DND-41 (cell line): Measurements from ENCODE around the gene HSDL2.

Experiments used
- ATAC-seq: fragments of 200-7000 bp; cut with Tn5 transposase; 3 replicates; pipeline ENCODE4 v1.9.1; 2021; ENCODE audit warnings: low read depth; ENCODE audit not compliant: insufficient read depth
- DNase-seq: peaks from one replicate; pipeline ENCODE4 v3.0.0-alpha.2; 2020
- H2AFZ ChIP-seq: 2 replicates; pipeline ENCODE4 v1.6.0; 2012; ENCODE audit warnings: low read depth, low read length
- H3K27ac ChIP-seq: 2 replicates; pipeline ENCODE4 v1.5.1; 2012; ENCODE audit warnings: low read length, inconsistent platforms
- H3K27me3 ChIP-seq: fragments of 200-600 bp; sonication (generic); 2 replicates; pipeline ENCODE4 v1.6.0; 2012; ENCODE audit warnings: low read length, mild to moderate bottlenecking, inconsistent platforms; ENCODE audit not compliant: insufficient read depth, poor library complexity
- H3K36me3 ChIP-seq: 2 replicates; pipeline ENCODE4 v1.5.1; 2012; ENCODE audit warnings: low read length, inconsistent platforms; ENCODE audit not compliant: insufficient read depth
- H3K4me1 ChIP-seq: 2 replicates; pipeline ENCODE4 v1.5.1; 2012; ENCODE audit warnings: mild to moderate bottlenecking, low read length; ENCODE audit not compliant: insufficient read depth
- H3K4me2 ChIP-seq: 2 replicates; pipeline ENCODE4 v1.6.0; 2012; ENCODE audit warnings: mild to moderate bottlenecking, moderate library complexity, low read length, inconsistent platforms; ENCODE audit not compliant: insufficient read depth
- H3K4me3 ChIP-seq, 2 experiments: fragments of 200-600 bp in 1 of 2; shearing (Covaris generic) in 1 of 2; 2 replicates each; pipeline ENCODE4 v1.5.1; 2012 to 2016; ENCODE audit warnings: inconsistent platforms in 2 of 2, low read length in 2 of 2, mild to moderate bottlenecking in 2 of 2, low read depth in 1 of 2, moderate library complexity in 1 of 2
- H3K79me2 ChIP-seq: 2 replicates; pipeline ENCODE4 v1.6.0; 2012; ENCODE audit warnings: low read length, inconsistent platforms; ENCODE audit not compliant: insufficient read depth
- H3K9ac ChIP-seq: 2 replicates; pipeline ENCODE4 v1.6.0; 2012; ENCODE audit warnings: low read depth, mild to moderate bottlenecking, inconsistent platforms, low read length, moderate library complexity
- H3K9me3 ChIP-seq: 2 replicates; pipeline ENCODE4 v1.5.1; 2012; ENCODE audit warnings: low read length, moderate library complexity, mild to moderate bottlenecking, inconsistent platforms; ENCODE audit not compliant: insufficient read depth, severe bottlenecking
- H4K20me1 ChIP-seq: 2 replicates; pipeline ENCODE4 v1.6.0; 2012; ENCODE audit warnings: low read length; ENCODE audit not compliant: insufficient read depth
- EZH2 ChIP-seq: IDR thresholded peaks from 3 replicates; pipeline ENCODE4 v1.6.1; 2012; ENCODE audit warnings: borderline replicate concordance, low read depth, mild to moderate bottlenecking, moderate library complexity, low read length, inconsistent platforms; ENCODE audit not compliant: severe bottlenecking
- TF ChIP-seq, protein P1 (sequence below): IDR thresholded peaks from 2 replicates; pipeline ENCODE4 v1.5.1; 2012; ENCODE audit warnings: borderline replicate concordance, low read length, moderate library complexity, mild to moderate bottlenecking; ENCODE audit not compliant: poor library complexity, severe bottlenecking; ENCODE audit errors: extremely low read depth

HSDL2 gene

GRCh38 chr9:112352209-112352608, 27.7 kb upstream of the HSDL2 start:
- H3K9ac ChIP-seq: no peak overlapping the region
- no peaks in the 10 kb centered on the region for H3K36me3 ChIP-seq
- H3K27me3 ChIP-seq: no peaks in the 10 kb centered on the region
- H3K4me2 ChIP-seq: no peak overlapping the region
- no peak overlapping the region for H3K27ac ChIP-seq
- no peak for DNase-seq
- no peak overlapping the region for H2AFZ ChIP-seq
- H3K79me2 ChIP-seq: no peaks in the 10 kb centered on the region
- H3K4me3 ChIP-seq: no peak overlapping the region
- H4K20me1 ChIP-seq: no peaks in the 10 kb centered on the region
- no peak for TF ChIP-seq EZH2
- TF ChIP-seq, protein P1, sequence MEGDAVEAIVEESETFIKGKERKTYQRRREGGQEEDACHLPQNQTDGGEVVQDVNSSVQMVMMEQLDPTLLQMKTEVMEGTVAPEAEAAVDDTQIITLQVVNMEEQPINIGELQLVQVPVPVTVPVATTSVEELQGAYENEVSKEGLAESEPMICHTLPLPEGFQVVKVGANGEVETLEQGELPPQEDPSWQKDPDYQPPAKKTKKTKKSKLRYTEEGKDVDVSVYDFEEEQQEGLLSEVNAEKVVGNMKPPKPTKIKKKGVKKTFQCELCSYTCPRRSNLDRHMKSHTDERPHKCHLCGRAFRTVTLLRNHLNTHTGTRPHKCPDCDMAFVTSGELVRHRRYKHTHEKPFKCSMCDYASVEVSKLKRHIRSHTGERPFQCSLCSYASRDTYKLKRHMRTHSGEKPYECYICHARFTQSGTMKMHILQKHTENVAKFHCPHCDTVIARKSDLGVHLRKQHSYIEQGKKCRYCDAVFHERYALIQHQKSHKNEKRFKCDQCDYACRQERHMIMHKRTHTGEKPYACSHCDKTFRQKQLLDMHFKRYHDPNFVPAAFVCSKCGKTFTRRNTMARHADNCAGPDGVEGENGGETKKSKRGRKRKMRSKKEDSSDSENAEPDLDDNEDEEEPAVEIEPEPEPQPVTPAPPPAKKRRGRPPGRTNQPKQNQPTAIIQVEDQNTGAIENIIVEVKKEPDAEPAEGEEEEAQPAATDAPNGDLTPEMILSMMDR: no peak
- no peaks in the 10 kb centered on the region for H3K4me1 ChIP-seq
- no peaks in the 10 kb centered on the region for H3K9me3 ChIP-seq
- ATAC-seq: no peak

DNA sequence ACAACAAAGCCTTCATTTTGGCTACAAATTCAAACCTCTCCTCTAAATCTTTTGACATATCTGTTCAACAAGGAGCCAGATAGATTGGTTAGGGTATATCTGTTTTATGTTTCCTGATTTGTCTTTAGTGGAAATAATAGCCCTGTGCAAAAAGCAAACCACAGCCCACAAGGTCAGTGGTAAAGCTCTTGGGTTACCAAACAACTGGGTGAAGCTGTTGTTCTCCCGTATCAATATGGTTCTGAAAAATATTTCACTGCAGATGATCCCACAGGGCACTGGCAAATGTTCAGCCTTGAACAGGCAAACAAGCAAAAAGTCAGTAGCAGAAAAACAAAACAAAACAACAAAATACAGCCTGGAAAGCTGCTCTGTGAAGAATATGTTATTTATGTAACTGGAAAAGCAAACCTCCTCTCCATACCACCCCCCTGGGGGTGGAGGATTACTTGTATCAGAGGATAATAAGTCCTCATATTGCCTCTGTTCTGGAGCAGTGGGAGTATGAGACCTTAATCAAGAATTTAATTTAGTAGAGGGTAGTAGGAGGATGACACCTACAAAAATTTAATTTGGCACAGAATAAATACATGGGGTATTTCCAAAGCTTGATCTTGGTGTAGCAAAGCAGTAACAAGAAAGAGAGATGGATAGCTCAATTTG, 25.7 kb upstream of the HSDL2 start:
- Histone ChIP-seq H4K20me1 (no peaks in the 10 kb centered on the region), H2AFZ (no peak overlapping the region), H3K27ac (no peak overlapping the region), H3K4me2 (no peak overlapping the region), H3K27me3 (no peaks in the 10 kb centered on the region), H3K79me2 (no peaks in the 10 kb centered on the region), H3K4me3 (no peak overlapping the region), H3K36me3 (no peaks in the 10 kb centered on the region), H3K9ac (no peak overlapping the region), H3K4me1 (no peaks in the 10 kb centered on the region), H3K9me3 (no peaks in the 10 kb centered on the region)
- TF ChIP-seq EZH2: no peak
- TF ChIP-seq, protein P1: no peak
- DNase-seq (no peak), ATAC-seq (no peak)

GRCh38 chr9:112355427-112355897, 24.4 kb upstream of the HSDL2 start:
- ATAC-seq: no peak
- Histone ChIP-seq H3K27ac (no peak overlapping the region), H3K4me1 (no peaks in the 10 kb centered on the region), H3K27me3 (no peaks in the 10 kb centered on the region), H3K9me3 (no peaks in the 10 kb centered on the region), H3K9ac (no peak overlapping the region), H2AFZ (no peak overlapping the region), H4K20me1 (no peaks in the 10 kb centered on the region), H3K4me3 (no peak overlapping the region), H3K4me2 (no peak overlapping the region), H3K79me2 (no peaks in the 10 kb centered on the region), H3K36me3 (no peaks in the 10 kb centered on the region)
- DNase-seq: no peak
- TF ChIP-seq, protein P1: no peak
- TF ChIP-seq EZH2: no peak
